OCI-LY7 (cell line): ENCODE measurements around the gene LAMA3. TPM values are rescaled to one million over a fixed set of nuclear protein-coding genes. Genes with fewer than 3 reads are reported as not detected.

Source experiments
- BruUV-seq: library from RNA; stranded (reverse); fragments of 400-500 nt; replicated peaks from 2 replicates; lab custom pipeline; 2021; lab: Mats Ljungman, UMichigan
- CTCF ChIA-PET: fragments of 300-600 bp; sonication (Branson Sonifier 250); formaldehyde crosslinking; loops from one replicate; lab custom pipeline; 2022; ENCODE audit warnings: antibody characterized with exemption; ENCODE audit not compliant: unreplicated experiment; lab: Charles Lee
- POLR2A ChIA-PET: fragments of 300-600 bp; sonication (Branson Sonifier 250); formaldehyde crosslinking; loops from one replicate; lab custom pipeline; 2022; ENCODE audit warnings: antibody characterized with exemption; lab: Charles Lee
- DNase-seq: peaks from one replicate; pipeline ENCODE4 v3.0.0-alpha.2; 2015; ENCODE audit warnings: low spot score
- H2AFZ ChIP-seq: fragments of 200-600 bp; sonication (generic), shearing (Covaris generic); 2 replicates; pipeline ENCODE4 v1.6.1; 2014; ENCODE audit warnings: mild to moderate bottlenecking, antibody characterized with exemption, low read length, moderate library complexity
- H3K27ac ChIP-seq: fragments of 200-600 bp; sonication (generic); 2 replicates; pipeline ENCODE4 v1.5.1; 2014; ENCODE audit warnings: mixed run types, low read depth, mild to moderate bottlenecking, moderate library complexity, low read length, inconsistent platforms; ENCODE audit not compliant: poor library complexity, severe bottlenecking
- H3K36me3 ChIP-seq: fragments of 200-600 bp; sonication (generic); 2 replicates; pipeline ENCODE4 v1.6.1; 2014; ENCODE audit warnings: mild to moderate bottlenecking, antibody characterized with exemption, low read length, moderate library complexity, mixed read lengths; ENCODE audit not compliant: insufficient read depth
- H3K4me1 ChIP-seq: fragments of 200-600 bp; sonication (generic); 2 replicates; pipeline ENCODE4 v1.5.1; 2014; ENCODE audit warnings: mild to moderate bottlenecking, low read length; ENCODE audit not compliant: insufficient read depth, poor library complexity, severe bottlenecking
- H3K4me2 ChIP-seq: fragments of 200-600 bp; sonication (generic); 2 replicates; pipeline ENCODE4 v1.6.1; 2014; ENCODE audit warnings: mild to moderate bottlenecking, low read length
- H3K4me3 ChIP-seq: fragments of 200-600 bp; sonication (generic); 2 replicates; pipeline ENCODE4 v1.5.1; 2014; ENCODE audit warnings: mild to moderate bottlenecking, low read depth, low read length; ENCODE audit not compliant: poor library complexity, severe bottlenecking
- H3K79me2 ChIP-seq: fragments of 200-600 bp; sonication (generic); 2 replicates; pipeline ENCODE4 v1.6.1; 2016; ENCODE audit warnings: low read depth, mild to moderate bottlenecking, low read length, moderate library complexity, mixed read lengths; ENCODE audit not compliant: insufficient read depth
- H3K9me2 ChIP-seq: fragments of 200-600 bp; sonication (generic); 2 replicates; pipeline ENCODE4 v1.6.1; 2016; ENCODE audit warnings: mild to moderate bottlenecking, low read length, mixed read lengths; ENCODE audit not compliant: insufficient read depth
- H3K9me3 ChIP-seq: fragments of 200-600 bp; sonication (generic); 2 replicates; pipeline ENCODE4 v1.6.1; 2014; ENCODE audit warnings: mild to moderate bottlenecking, mixed run types, low read length, mixed read lengths
- H4K20me1 ChIP-seq: fragments of 200-600 bp; sonication (generic); 2 replicates; pipeline ENCODE4 v1.6.1; 2014; ENCODE audit warnings: mild to moderate bottlenecking, antibody characterized with exemption, low read length, moderate library complexity, mixed read lengths; ENCODE audit not compliant: insufficient read depth
- CTCF ChIP-seq: fragments of 200-600 bp; sonication (generic); conservative IDR thresholded peaks from 2 replicates; pipeline ENCODE4 v1.5.1; 2014; ENCODE audit warnings: mild to moderate bottlenecking, antibody characterized with exemption, low read length, moderate library complexity, mixed read lengths
- EZH2phosphoT487 ChIP-seq: fragments of 200-600 bp; sonication (generic); IDR thresholded peaks from 2 replicates; pipeline ENCODE4 v1.6.1; 2018; ENCODE audit warnings: low read depth, borderline replicate concordance, mild to moderate bottlenecking, mixed run types, antibody characterized with exemption, low read length, moderate library complexity, mixed read lengths
- intact Hi-C: fragments of 100-400 bp; cut with micrococcal nuclease; formaldehyde crosslinking; loops from one replicate; pipeline ENCODE4 v1.10.0; 2022; ENCODE audit not compliant: unreplicated experiment
- total RNA-seq, 2 experiments: library from RNA; depleted of rRNA in 1 of 2; stranded (reverse); fragments of >200 nt in 1 of 2; shearing (Covaris generic) in 1 of 2; gene quantifications; 2 replicates each; pipeline ENCODE4 v1.2.3, GENCODE V29; 2014 to 2022

Gene LAMA3
- total RNA-seq, 2 experiments from 2014 or later = 0.16 to 1.6 TPM

- H3K27ac ChIP-seq = no peak overlapping the region
- intact Hi-C loops = no loop called here
- H3K79me2 ChIP-seq = no peaks in the 10 kb centered on the region
- H3K4me2 ChIP-seq = no peak overlapping the region
- CTCF ChIA-PET = no interaction called here
- H3K4me3 ChIP-seq = no peak overlapping the region
- POLR2A ChIA-PET = interaction anchor here (0.9 to 1.2 kb wide), 4 partner anchors 11 to 146 kb away, joined by 3 to 4 read pairs (median 4); no protein-coding TSS in a partner anchor
- no peaks in the 10 kb centered on the region for H3K9me2 ChIP-seq
- H3K36me3 ChIP-seq = no peaks in the 10 kb centered on the region
- DNase-seq = no peak
- TF ChIP-seq CTCF (no peak), EZH2phosphoT487 (no peak)
- H4K20me1 ChIP-seq = no peaks in the 10 kb centered on the region
- peaks cover 27% of the 10 kb centered on the region for H3K4me1 ChIP-seq
- H2AFZ ChIP-seq = no peak overlapping the region
- BruUV-seq = no TSS peak
- no peaks in the 10 kb centered on the region for H3K9me3 ChIP-seq
Measured at GRCh38 chr18:23969664-23970063, 280.4 kb downstream of the LAMA3 start.

GRCh38 chr18:23970161-23971096, 281.2 kb downstream of the LAMA3 start:
- peaks cover 27% of the 10 kb centered on the region for H3K4me1 ChIP-seq
- intact Hi-C loops = no loop called here
- H3K36me3 ChIP-seq = no peaks in the 10 kb centered on the region
- H3K27ac ChIP-seq = peak overlapping the region; percentile 14
- peak overlapping the region; percentile 46 for H3K4me2 ChIP-seq
- POLR2A ChIA-PET = interaction anchor here (0.6 to 1.2 kb wide), 3 partner anchors 9 to 145 kb away, joined by 4 to 6 read pairs (median 4); no protein-coding TSS in a partner anchor
- H3K9me3 ChIP-seq = no peaks in the 10 kb centered on the region
- CTCF ChIA-PET = no interaction called here
- no peak overlapping the region for H3K4me3 ChIP-seq
- H2AFZ ChIP-seq = peak overlapping the region; percentile 82
- DNase-seq = peak; percentile 65
- H3K79me2 ChIP-seq = no peaks in the 10 kb centered on the region
- no TSS peak for BruUV-seq
- no peaks in the 10 kb centered on the region for H3K9me2 ChIP-seq
- TF ChIP-seq CTCF = no peak
- TF ChIP-seq EZH2phosphoT487 = no peak
- no peaks in the 10 kb centered on the region for H4K20me1 ChIP-seq

- H3K4me2 ChIP-seq = no peak overlapping the region
- TF ChIP-seq CTCF = no peak
- no peak for TF ChIP-seq EZH2phosphoT487
- H3K4me3 ChIP-seq = no peak overlapping the region
- BruUV-seq = no TSS peak
- ChIA-PET CTCF (no interaction called here), POLR2A (interaction anchor here (0.6 to 1.2 kb wide), 4 partner anchors 10 to 459 kb away, joined by 3 to 6 read pairs (median 3); no protein-coding TSS in a partner anchor)
- H3K27ac ChIP-seq = no peak overlapping the region
- H3K36me3 ChIP-seq = no peaks in the 10 kb centered on the region
- H3K79me2 ChIP-seq = no peaks in the 10 kb centered on the region
- intact Hi-C loops = no loop called here
- no peaks in the 10 kb centered on the region for H3K9me2 ChIP-seq
- no peaks in the 10 kb centered on the region for H4K20me1 ChIP-seq
- no peak for DNase-seq
- H3K9me3 ChIP-seq = no peaks in the 10 kb centered on the region
- peaks cover 27% of the 10 kb centered on the region for H3K4me1 ChIP-seq
- H2AFZ ChIP-seq = no peak overlapping the region
Measured at GRCh38 chr18:23971097-23971440, 281.8 kb downstream of the LAMA3 start.
